Kidney (tissue), 14 donors: ENCODE measurements around the gene NPS. TPM values are rescaled to one million over a fixed set of nuclear protein-coding genes. Genes with fewer than 3 reads are reported as not detected.

Experiments
- DNase-seq, 5 donors: peaks; one replicate each; pipeline ENCODE4 v3.0.0-alpha.2; 2013 to 2020
- FAIRE-seq: peaks from 2 replicates; lab custom pipeline; 2012; peaks lifted over from hg19 to GRCh38; lab: Jason Lieb, UNC
- H3K27ac ChIP-seq, 2 donors: one replicate each; pipeline ENCODE4 v1.7.0; 2013; ENCODE audit warnings: low read depth in 2 of 2, low read length in 2 of 2, inconsistent platforms in 1 of 2
- H3K27me3 ChIP-seq: one replicate; pipeline ENCODE4 v1.7.1; 2013; ENCODE audit warnings: low read length, inconsistent platforms; ENCODE audit not compliant: control insufficient read depth, insufficient read depth
- H3K36me3 ChIP-seq, 3 donors: one replicate each; pipeline versions ENCODE4 v1.7.0 to v1.7.1; 2013; ENCODE audit warnings: low read length in 3 of 3, control low read depth in 1 of 3, inconsistent platforms in 1 of 3; ENCODE audit not compliant: insufficient read depth in 3 of 3, control insufficient read depth in 2 of 3
- H3K4me1 ChIP-seq, 3 donors: one replicate each; pipeline versions ENCODE4 v1.7.0 to v1.7.1; 2013; ENCODE audit warnings: low read length in 3 of 3, inconsistent platforms in 1 of 3, low read depth in 1 of 3; ENCODE audit not compliant: control insufficient read depth in 2 of 3, insufficient read depth in 2 of 3
- H3K4me3 ChIP-seq, 3 donors: one replicate each; pipeline versions ENCODE4 v1.7.0 to v1.8.1; 2013; ENCODE audit warnings: low read length in 3 of 3, control low read depth in 1 of 3, inconsistent platforms in 1 of 3
- H3K9ac ChIP-seq, 3 donors: one replicate each; pipeline versions ENCODE4 v1.7.0 to v1.7.1; 2013; ENCODE audit warnings: low read length in 3 of 3, control low read depth in 1 of 3, inconsistent platforms in 1 of 3
- H3K9me3 ChIP-seq, 3 donors: one replicate each; pipeline versions ENCODE4 v1.7.0 to v1.7.1; 2013; ENCODE audit warnings: low read length in 3 of 3, control low read depth in 1 of 3, inconsistent platforms in 1 of 3; ENCODE audit not compliant: control insufficient read depth in 2 of 3, insufficient read depth in 1 of 3
- CTCF ChIP-seq: IDR thresholded peaks from 3 replicates; pipeline ENCODE4 v1.5.1; 2012; ENCODE audit warnings: mild to moderate bottlenecking, moderate library complexity, borderline replicate concordance; ENCODE audit not compliant: insufficient read depth; ENCODE audit errors: extremely low read depth
- intact Hi-C: fragments of 100-400 bp; cut with DNase I; formaldehyde crosslinking; loops from one replicate; pipeline ENCODE4 v1.11.1; 2022
- polyA plus RNA-seq: library from polyadenylated mRNA; stranded (reverse); fragments of 350-450 nt; fragmentation: Illumina TruSeq; extraction: RNeasy Lipid Tissue Mini Kit (QIAGEN cat#74804); gene quantifications from one replicate; pipeline ENCODE4 v1.2.3, GENCODE V29; 2014; ENCODE audit warnings: low read depth, low replicate concordance; ENCODE audit not compliant: insufficient read depth
- total RNA-seq: library from RNA; stranded (reverse); fragmentation: NEBNext Ultra II Directional; extraction: Animal tissue kit (Norgen Biotek cat#: 25700); gene quantifications from one replicate; pipeline ENCODE4 v1.2.1, GENCODE V29; 2021
- donor health status: control.
- donor health status: control.
- donor health status: control.
- donor health status: control.
- donor health status: control.
- donor health status: DM: yes; HTN: yes; CAD: no.
- donor health status: Normal renal cell carcinoma (clear cell type).

NPS gene
- total and polyA plus RNA-seq, 2 donors from 2014 or later: not detected

GRCh38 chr10:127571386-127571785 is 22.3 kb downstream of the NPS start:
- Histone ChIP-seq H3K4me3 (no peak overlapping the region), H3K9me3 (no peaks in the 10 kb centered on the region), H3K36me3 (no peaks in the 10 kb centered on the region), H3K9ac (no peak overlapping the region), H3K4me1 (peaks cover 0 to 5% (median 0%) of the 10 kb centered on the region in 3 donors), H3K27me3 (no peaks in the 10 kb centered on the region), H3K27ac (no peak overlapping the region)
- DNase-seq: no peak
- no peak for TF ChIP-seq CTCF
- no peak for FAIRE-seq
- intact Hi-C loops: no loop called here

GRCh38 chr10:127576051-127576450 is 26.9 kb downstream of the NPS start:
- H3K9ac ChIP-seq: no peak overlapping the region
- no peak overlapping the region for H3K4me3 ChIP-seq
- H3K27ac ChIP-seq: no peak overlapping the region
- H3K9me3 ChIP-seq: no peaks in the 10 kb centered on the region
- no peaks in the 10 kb centered on the region for H3K27me3 ChIP-seq
- DNase-seq (no peak), FAIRE-seq (no peak)
- H3K4me1 ChIP-seq: peaks cover 0 to 22% (median 14%) of the 10 kb centered on the region in 3 donors
- no peak for TF ChIP-seq CTCF
- H3K36me3 ChIP-seq: no peaks in the 10 kb centered on the region
- intact Hi-C loops: no loop called here

- TF ChIP-seq CTCF: no peak
- Histone ChIP-seq H3K4me3 (no peak overlapping the region), H3K27me3 (no peaks in the 10 kb centered on the region), H3K9ac (no peak overlapping the region), H3K4me1 (peaks cover 0 to 22% (median 14%) of the 10 kb centered on the region in 3 donors), H3K36me3 (no peaks in the 10 kb centered on the region), H3K9me3 (no peaks in the 10 kb centered on the region), H3K27ac (no peak overlapping the region)
- FAIRE-seq (no peak), DNase-seq (no peak)
- intact Hi-C loops: no loop called here
Measured at GRCh38 chr10:127576740-127577161, 27.6 kb downstream of the NPS start.
